ENCODE measurements around the gene PANX2.

DNA sequence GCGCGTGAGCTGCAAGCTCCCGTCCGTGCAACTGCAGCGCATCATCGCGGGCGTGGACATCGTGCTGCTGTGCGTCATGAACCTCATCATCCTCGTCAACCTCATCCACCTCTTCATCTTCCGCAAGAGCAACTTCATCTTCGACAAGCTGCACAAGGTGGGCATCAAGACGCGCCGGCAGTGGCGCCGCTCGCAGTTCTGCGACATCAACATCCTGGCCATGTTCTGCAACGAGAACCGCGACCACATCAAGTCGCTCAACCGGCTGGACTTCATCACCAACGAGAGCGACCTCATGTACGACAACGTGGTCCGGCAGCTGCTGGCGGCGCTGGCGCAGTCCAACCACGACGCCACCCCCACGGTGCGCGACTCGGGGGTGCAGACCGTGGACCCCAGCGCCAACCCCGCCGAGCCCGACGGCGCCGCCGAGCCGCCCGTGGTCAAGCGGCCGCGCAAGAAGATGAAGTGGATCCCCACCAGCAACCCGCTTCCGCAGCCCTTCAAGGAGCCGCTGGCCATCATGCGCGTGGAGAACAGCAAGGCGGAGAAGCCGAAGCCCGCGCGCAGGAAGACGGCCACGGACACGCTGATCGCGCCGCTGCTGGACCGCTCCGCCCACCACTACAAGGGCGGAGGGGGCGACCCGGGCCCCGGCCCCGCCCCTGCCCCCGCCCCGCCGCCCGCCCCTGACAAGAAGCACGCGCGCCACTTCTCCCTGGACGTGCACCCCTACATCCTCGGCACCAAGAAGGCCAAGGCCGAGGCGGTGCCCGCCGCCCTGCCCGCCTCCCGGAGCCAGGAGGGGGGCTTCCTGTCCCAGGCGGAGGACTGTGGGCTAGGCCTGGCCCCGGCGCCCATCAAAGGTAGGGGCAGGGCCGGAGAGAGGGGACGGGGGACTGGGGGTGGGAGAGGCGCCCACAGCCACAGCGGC is 7.3 kb downstream of the PANX2 start:
- TF ChIP-seq, protein P1, sequence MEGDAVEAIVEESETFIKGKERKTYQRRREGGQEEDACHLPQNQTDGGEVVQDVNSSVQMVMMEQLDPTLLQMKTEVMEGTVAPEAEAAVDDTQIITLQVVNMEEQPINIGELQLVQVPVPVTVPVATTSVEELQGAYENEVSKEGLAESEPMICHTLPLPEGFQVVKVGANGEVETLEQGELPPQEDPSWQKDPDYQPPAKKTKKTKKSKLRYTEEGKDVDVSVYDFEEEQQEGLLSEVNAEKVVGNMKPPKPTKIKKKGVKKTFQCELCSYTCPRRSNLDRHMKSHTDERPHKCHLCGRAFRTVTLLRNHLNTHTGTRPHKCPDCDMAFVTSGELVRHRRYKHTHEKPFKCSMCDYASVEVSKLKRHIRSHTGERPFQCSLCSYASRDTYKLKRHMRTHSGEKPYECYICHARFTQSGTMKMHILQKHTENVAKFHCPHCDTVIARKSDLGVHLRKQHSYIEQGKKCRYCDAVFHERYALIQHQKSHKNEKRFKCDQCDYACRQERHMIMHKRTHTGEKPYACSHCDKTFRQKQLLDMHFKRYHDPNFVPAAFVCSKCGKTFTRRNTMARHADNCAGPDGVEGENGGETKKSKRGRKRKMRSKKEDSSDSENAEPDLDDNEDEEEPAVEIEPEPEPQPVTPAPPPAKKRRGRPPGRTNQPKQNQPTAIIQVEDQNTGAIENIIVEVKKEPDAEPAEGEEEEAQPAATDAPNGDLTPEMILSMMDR (IDR thresholded peaks at IDR 0.05), result no peak
- no peak for TF ChIP-seq POLR2A (IDR thresholded peaks at IDR 0.05)
- no peak for TF ChIP-seq EP300 (IDR thresholded peaks at IDR 0.05)
- TF ChIP-seq POLR2AphosphoS5 (IDR thresholded peaks at IDR 0.05), result no peak
